ENCODE data around the gene HOXC4.
A peak's percentile ranks its signal among the peaks of the same experiment; 100 is the strongest.

The HOXC4 gene

DNA sequence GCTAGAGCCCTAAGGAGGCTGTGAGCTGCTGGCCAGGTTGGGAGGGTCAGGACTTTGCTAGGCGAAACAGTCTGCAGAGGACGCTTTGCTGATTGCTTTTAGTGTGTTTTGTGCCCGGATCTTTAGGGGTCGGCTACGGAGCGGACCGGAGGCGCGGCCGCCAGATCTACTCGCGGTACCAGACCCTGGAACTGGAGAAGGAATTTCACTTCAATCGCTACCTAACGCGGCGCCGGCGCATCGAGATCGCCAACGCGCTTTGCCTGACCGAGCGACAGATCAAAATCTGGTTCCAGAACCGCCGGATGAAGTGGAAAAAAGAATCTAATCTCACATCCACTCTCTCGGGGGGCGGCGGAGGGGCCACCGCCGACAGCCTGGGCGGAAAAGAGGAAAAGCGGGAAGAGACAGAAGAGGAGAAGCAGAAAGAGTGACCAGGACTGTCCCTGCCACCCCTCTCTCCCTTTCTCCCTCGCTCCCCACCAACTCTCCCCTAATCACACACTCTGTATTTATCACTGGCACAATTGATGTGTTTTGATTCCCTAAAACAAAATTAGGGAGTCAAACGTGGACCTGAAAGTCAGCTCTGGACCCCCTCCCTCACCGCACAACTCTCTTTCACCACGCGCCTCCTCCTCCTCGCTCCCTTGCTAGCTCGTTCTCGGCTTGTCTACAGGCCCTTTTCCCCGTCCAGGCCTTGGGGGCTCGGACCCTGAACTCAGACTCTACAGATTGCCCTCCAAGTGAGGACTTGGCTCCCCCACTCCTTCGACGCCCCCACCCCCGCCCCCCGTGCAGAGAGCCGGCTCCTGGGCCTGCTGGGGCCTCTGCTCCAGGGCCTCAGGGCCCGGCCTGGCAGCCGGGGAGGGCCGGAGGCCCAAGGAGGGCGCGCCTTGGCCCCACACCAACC is 23.9 kb upstream of the HOXC4 start:
- no peak for DNase-seq (ENCODE audit: low spot score)

GRCh38 chr12:54030442-54030801 is 23.2 kb upstream of the HOXC4 start:
- DNase-seq (ENCODE audit: low spot score): no peak

- DNase-seq (ENCODE audit: low spot score): peak; percentile 72
Measured at GRCh38 chr12:54030889-54031471, 22.7 kb upstream of the HOXC4 start.

- no peak for DNase-seq (ENCODE audit: low spot score)
Measured at GRCh38 chr12:54031480-54031879, 22.2 kb upstream of the HOXC4 start.

DNA sequence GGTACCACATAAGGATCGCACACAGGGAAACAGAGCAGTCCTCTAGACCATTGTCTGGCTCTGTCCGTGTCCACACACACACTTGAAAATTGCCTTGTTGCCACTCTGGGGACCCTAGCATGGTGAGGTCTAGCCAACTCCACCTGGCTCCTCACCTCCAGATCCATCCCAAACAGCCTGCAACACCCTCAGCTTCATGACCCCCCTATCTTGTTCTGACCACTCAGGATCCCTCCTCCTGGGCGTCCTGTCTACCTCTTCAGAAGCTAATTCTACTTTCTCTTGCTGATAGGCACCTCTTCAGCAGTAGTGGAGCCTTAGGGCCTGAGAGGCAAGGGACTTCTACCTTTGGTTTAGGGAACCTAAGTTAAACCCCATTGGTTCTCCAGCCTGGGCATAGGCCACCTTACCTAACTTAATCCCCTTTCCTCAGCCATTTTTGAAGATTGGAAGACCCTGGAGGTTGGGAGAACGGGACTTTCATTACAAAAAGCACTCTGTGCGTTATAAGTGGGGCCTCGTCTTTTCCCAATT is 21.5 kb upstream of the HOXC4 start:
- no peak for DNase-seq (ENCODE audit: low spot score)

- DNase-seq (ENCODE audit: low spot score): peak; percentile 80
Measured at GRCh38 chr12:54032627-54033100, 21.0 kb upstream of the HOXC4 start, which contains the start of gene HOXC5. TSS of gene HOXC5 (plus strand) at chr12:54033050. CDS start at chr12:54033123, 73 bp downstream.

DNA sequence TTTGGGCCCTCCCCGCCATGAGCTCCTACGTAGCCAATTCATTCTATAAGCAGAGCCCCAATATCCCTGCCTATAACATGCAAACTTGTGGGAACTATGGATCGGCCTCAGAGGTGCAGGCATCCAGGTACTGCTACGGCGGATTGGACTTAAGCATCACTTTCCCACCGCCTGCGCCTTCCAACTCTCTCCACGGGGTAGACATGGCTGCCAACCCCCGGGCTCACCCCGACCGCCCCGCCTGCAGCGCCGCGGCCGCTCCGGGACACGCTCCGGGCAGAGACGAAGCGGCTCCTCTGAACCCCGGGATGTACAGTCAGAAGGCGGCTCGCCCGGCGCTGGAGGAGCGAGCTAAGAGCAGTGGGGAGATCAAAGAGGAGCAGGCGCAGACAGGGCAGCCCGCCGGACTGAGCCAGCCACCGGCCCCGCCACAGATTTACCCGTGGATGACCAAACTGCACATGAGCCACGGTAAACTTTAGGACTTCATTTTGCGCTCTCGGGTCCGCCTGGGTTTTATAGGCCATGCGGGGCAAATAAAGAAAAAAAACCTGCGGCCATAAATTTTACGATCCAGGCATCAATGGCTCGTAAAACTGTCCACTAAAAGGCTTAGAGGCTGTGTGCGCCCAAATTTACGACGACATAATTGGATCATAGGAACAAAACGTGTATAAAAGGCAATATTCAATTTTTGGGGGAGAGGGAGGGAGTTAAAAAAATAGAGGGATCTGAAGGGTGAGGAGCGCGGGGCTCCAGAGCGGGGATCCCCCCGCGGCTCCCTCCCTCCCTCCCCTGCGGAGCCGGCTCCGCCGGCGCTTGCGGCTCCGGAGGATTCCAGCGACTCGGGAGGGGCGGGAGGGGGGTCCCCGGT is 20.3 kb upstream of the HOXC4 start:
- peak; percentile 56 for DNase-seq (ENCODE audit: low spot score)

DNA sequence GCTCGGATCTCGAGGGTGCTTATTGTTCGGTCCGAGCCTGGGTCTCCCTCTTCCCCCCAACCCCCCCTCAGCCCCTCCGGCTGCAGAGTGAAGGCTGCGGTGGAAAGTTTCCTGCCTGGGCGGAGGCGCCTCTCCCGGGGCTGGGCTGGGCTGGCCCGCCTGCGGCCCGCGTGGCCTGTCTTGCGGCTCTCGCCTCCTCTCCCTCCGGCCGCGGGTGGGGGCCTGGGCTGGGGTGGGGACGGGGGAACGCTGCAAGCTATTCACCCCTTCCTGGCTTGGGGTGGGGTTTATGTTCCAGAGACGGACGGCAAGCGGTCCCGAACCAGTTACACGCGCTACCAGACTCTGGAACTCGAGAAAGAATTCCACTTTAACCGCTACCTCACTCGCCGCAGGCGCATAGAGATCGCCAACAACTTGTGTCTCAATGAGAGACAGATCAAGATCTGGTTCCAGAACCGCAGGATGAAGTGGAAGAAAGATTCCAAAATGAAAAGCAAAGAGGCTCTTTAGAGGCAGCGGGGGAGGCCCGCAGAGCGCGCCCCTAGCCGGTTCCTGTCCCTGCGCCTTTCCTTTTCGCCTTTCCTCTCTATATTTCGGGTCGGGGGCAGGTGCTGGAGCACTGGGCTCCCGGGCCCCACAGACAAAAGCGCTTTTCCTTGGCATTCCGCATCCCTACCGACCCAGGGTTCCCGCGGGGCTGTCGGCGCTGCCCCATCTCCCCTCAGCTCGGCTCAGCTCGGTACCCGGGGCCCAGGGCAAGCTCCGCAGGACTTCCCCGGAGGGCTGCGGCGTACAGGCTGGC is 19.5 kb upstream of the HOXC4 start:
- DNase-seq (ENCODE audit: low spot score): peak; percentile 77

DNA sequence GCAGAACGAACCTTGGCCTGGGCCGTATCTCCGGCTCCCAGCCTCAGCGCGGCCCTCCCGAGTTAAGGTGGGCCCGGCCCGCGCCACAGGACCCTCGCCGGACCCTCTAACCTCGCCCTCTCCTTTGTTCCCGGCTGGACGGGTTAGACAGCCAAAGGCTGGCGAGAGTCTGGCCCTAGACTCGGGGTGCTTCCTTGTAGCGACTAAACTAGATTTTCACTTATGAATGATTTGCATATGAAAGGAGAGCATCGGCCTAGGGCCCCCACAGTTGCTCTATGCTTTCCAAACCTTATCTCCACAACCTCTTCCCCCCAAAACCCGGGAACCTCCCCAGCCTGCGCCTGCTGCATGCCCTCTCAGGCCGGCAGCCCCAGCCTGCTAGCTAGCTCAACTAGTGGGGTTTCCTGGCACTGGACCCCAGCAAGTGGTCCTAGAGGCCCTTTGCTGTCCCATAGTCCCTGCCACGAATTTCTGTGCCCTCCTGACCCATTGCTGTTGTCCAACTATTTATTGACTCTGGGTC is 18.8 kb upstream of the HOXC4 start:
- DNase-seq (ENCODE audit: low spot score): no peak

- no peak for DNase-seq (ENCODE audit: low spot score)
Measured at GRCh38 chr12:54035568-54036264, 17.9 kb upstream of the HOXC4 start.

DNA sequence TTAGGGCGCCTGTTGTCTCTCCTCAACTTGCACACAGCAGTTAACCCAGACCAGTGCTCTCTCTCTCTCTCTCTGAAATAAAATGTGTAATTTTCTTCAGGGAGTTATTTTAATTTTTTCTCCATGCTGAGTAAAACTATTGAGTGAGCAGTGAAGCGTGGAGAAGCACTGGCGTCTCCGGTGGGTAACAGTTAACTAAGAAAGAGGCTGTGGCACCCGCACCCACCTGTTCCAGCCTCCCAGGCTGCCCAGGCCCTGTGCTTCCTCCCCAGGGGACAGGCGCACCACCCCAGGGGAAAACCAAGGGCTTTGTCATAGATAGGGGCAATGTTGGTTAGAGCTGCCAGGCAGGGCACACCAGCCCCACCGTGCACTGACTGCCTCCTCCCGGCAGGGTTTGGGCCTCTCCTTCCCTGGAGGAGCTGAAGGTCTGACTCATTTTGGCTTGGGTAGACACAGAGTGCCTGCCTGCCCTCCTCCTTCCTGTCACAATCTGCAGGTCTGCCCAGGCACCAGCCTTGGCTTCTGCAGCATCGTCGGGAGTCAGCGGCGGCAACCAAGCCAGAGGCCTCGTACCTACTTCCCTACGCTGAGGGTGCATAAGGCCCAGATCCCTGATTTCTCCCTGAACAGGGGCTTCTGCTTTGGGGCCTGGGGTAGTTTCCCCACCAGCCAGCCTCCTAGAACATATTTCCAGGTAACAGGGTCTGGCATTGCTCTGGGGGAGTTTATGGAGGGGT is 16.8 kb upstream of the HOXC4 start:
- DNase-seq (ENCODE audit: low spot score): peak; percentile 83

DNA sequence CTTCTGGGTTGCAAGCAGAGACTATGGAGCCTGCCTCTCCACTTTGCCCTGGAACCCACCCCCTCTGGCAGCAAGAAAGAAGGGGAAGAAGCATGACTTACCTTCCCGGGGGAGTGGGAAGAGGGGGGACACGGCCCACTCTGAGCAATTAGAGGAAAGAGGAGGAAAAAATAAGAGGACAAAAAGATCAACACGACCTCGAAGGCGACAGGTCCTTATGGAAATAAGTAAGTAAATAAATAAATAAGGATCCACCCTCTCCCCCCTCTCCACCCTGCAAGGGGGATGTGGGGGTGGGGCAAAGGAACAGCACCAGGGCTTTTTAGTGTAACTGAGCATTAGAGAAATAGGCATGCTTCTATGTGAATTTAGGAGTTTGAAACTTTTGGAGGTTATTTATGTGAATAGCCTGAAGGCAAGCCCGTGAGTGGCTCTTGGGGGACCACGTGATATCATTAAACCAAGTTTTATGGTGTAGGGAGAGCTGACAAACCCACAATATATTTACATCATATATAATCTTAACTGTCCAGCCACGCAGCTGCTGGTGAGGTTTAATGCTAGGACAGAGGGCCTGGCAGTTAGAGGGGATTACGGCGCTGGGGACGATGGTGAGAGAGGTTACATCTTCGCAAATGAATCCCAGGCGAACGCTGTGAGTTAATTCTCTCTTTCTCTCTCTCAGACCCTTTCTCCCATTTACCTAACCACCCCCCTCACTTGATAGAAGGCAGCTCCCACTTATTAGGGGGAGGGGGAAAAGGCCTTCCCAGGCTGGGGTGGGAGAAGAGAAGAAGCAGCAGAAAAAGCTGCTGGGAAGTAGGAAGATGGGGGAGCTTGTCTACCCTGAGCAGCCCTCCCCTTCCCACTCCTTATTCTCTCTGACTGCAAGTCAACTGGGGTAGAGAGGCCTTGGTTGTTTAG is 16.0 kb upstream of the HOXC4 start:
- no peak for DNase-seq (ENCODE audit: low spot score)

DNA sequence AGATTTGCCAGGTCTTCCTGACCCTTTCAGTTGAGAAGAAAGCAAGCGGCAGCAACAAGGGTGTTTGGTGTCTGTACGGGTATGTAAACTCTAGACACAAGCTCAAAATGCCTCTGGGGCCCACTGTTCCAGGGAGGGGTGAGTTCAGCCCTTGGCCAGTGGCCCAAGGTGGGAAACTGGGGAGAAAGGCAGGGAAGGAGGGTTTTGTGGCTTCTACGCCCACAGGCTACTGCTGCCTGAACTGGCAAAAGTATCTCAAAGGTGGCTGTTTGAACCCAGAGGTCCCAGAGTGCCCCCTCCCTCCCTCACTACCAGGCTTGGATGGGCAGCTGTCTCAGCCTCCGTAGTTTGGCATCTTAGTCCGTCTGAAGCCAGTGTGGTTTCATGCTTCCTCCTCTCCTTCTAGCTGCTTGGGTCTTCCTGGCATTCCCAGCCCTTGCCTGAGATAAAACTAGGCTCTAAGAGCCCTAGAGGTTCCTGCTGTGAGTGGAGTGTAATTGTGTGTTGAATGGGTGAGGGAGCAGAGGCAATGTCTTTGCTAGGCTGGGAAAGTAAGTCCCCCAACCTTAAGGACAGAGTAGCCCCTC is 15.3 kb upstream of the HOXC4 start:
- no peak for DNase-seq (ENCODE audit: low spot score)

GRCh38 chr12:54038871-54039414 is 14.7 kb upstream of the HOXC4 start:
- DNase-seq (ENCODE audit: low spot score): no peak

DNA sequence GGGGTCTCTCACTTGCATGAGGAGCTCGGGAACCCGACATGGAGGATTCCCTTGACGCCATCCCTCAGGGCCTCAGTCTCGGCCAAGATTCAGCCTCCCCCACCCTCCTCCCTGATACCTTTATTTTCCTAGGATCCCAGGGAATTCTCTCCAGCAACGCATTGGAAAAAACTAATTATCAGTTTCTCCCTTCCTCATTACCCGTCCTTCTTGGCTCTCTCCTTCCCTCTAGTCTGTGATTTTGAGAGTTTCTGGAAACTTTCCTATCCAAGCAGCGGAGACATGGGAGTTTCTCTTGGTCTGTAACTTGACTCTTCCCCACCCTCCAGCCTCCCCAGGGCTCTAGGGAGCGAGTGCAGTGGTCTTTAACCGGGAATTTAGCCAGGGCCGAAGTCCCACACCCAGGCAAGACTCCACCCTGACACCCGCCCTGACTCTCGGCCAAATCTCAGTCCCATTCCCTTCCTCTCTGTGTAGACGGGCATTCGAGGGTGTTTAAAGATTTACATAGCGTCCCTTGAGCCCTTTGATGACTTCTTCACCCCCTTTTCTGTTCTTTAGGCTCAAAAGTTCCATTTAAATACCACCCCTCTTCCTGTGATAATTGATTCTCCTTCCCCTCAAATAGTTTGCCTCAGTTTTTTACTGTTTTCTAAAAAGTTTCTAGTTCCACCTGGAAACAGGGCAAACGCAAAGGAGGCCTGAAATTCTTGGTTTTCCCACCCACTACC is 14.1 kb upstream of the HOXC4 start:
- DNase-seq (ENCODE audit: low spot score): peak; percentile 66

DNA sequence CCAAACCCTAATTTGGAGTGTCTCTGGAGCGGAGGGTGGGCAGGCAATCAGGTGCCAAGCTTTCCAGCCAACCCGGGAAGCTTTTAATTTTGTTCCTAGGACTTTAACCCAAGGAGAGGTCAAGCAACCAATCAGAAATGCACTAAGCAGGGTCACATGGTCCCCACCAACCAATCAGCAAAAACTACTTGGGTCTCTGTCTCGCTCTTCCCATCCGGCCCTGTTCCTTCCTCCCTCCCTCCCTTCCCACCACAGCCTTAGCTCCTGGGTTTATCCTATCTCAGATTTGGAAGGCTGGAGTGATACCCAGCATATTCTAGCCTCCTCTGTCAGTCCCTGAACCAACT is 13.5 kb upstream of the HOXC4 start:
- peak; percentile 78 for DNase-seq (ENCODE audit: low spot score)

GRCh38 chr12:54040648-54041047 is 13.0 kb upstream of the HOXC4 start:
- DNase-seq (ENCODE audit: low spot score): no peak
